Psoas muscle (tissue), 8 donors: ENCODE measurements around the gene INSR. TPM values are rescaled to one million over a fixed set of nuclear protein-coding genes. Genes with fewer than 3 reads are reported as not detected.

Source experiments
- ATAC-seq, 4 donors: fragments of 200-7000 bp; cut with Tn5 transposase; one replicate each; pipeline ENCODE4 v1.9.1; 2020; ENCODE audit warnings: moderate library complexity in 3 of 4, mild to moderate bottlenecking in 2 of 4
- DNase-seq, 2 donors: peaks; one replicate each; pipeline ENCODE4 v3.0.0-alpha.2; 2020
- H3K27ac ChIP-seq: fragments of 200-600 bp; one replicate; pipeline ENCODE4 v1.8.0; 2022
- H3K27me3 ChIP-seq, 3 donors: fragments of 200-600 bp in 1 of 3; one replicate each; pipeline versions ENCODE4 v1.6.1 to v1.8.0; 2013 to 2022; ENCODE audit warnings: low read length in 2 of 3, mild to moderate bottlenecking in 2 of 3, moderate library complexity in 1 of 3; ENCODE audit not compliant: insufficient read depth in 3 of 3
- H3K36me3 ChIP-seq, 2 donors: fragments of 200-600 bp in 1 of 2; one replicate each; pipeline versions ENCODE4 v1.6.1 to v1.8.0; 2013 to 2022; ENCODE audit warnings: low read depth in 1 of 2, mild to moderate bottlenecking in 1 of 2, moderate library complexity in 1 of 2; ENCODE audit not compliant: insufficient read depth in 1 of 2
- H3K4me1 ChIP-seq: fragments of 200-600 bp; one replicate; pipeline ENCODE4 v1.8.0; 2022
- H3K4me3 ChIP-seq: fragments of 200-600 bp; one replicate; pipeline ENCODE4 v1.8.0; 2022; ENCODE audit warnings: mild to moderate bottlenecking
- H3K9me3 ChIP-seq: fragments of 200-600 bp; one replicate; pipeline ENCODE4 v1.8.0; 2022
- WGBS, 3 donors: extraction: QIAGEN DNeasy Blood & Tissue Kit; methylation state at CpG; one replicate each; pipeline versions ENCODE4 v1.1.6 to v1.1.7; 2013; 5-methylcytosine and 5-hydroxymethylcytosine counted together
- intact Hi-C, 2 donors: fragments of 100-400 bp; cut with DNase I; formaldehyde crosslinking; loops; one replicate each; pipeline versions ENCODE4 v1.11.0 to v1.14.2; 2022
- polyA plus RNA-seq, 3 donors: library from polyadenylated mRNA; stranded (reverse); fragments of 200-250 nt; gene quantifications; one replicate each; pipeline ENCODE4 v1.2.3, GENCODE V29; 2013
- total RNA-seq, 4 donors: library from RNA; stranded (reverse); fragmentation: NEBNext Ultra II Directional in 2 of 4; extraction: Animal tissue kit (Norgen Biotek cat#: 25700) in 2 of 4; gene quantifications; one replicate each; pipeline versions ENCODE4 v1.2.1 to v1.2.4, GENCODE V29; 2021 to 2023
- TF ChIP-seq, protein P1 (sequence below): fragments of 200-600 bp; IDR thresholded peaks from one replicate; pipeline ENCODE4 v1.8.0; 2022; ENCODE audit warnings: antibody characterized with exemption
- donor health status: healthy with polysubstance abuse.
- donor health status: DM: no; HTN: no; CAD: no; lungs with moderate emphysema.
- donor health status: Bipolar disorder and iron deficiency.
- donor health status: healthy.
- donor health status: DM: yes; HTN: yes; CAD: no.
- donor health status: DM: no; HTN: no; CAD: no.
- donor health status: DM: no; HTN: no; CAD: no.
- donor health status: DM: yes; HTN: yes; CAD: no.

INSR gene
- total and polyA plus RNA-seq, 7 donors = 3.7 to 95.1 (median 48.5) TPM

DNA sequence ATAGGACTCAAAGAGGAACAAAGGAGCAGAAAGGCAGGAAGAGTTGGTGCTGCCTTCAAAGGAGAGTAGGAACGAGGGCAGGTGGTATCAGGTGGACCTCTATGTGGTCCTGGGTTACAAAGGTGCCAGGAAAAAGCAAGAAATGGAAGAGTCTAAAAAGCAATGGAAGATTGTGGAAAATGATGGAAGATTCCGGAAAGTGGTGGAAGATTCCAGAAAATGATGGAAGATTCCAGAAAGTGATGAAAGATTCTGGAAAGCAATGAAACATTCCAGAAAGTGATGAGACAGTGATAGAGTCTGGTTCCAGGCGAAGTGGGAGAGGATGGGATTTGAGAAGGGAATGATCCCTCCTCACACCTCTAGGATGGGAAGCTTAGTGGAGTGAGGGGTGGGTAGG is 169.4 kb downstream of the INSR start:
- Histone ChIP-seq H3K36me3 (peaks cover 11 to 94% of the 10 kb centered on the region in 2 donors), H3K4me1 (no peaks in the 10 kb centered on the region), H3K4me3 (no peak overlapping the region), H3K27ac (no peak overlapping the region), H3K27me3 (no peaks in the 10 kb centered on the region), H3K9me3 (peaks cover 12% of the 10 kb centered on the region)
- ATAC-seq = no peak
- intact Hi-C loops = no loop called here
- WGBS, 3 donors = 54 to 78% (median 59%) methylated on average over 3 of the region's 3 CpGs
- TF ChIP-seq, protein P1, sequence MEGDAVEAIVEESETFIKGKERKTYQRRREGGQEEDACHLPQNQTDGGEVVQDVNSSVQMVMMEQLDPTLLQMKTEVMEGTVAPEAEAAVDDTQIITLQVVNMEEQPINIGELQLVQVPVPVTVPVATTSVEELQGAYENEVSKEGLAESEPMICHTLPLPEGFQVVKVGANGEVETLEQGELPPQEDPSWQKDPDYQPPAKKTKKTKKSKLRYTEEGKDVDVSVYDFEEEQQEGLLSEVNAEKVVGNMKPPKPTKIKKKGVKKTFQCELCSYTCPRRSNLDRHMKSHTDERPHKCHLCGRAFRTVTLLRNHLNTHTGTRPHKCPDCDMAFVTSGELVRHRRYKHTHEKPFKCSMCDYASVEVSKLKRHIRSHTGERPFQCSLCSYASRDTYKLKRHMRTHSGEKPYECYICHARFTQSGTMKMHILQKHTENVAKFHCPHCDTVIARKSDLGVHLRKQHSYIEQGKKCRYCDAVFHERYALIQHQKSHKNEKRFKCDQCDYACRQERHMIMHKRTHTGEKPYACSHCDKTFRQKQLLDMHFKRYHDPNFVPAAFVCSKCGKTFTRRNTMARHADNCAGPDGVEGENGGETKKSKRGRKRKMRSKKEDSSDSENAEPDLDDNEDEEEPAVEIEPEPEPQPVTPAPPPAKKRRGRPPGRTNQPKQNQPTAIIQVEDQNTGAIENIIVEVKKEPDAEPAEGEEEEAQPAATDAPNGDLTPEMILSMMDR = no peak
- DNase-seq = no peak

DNA sequence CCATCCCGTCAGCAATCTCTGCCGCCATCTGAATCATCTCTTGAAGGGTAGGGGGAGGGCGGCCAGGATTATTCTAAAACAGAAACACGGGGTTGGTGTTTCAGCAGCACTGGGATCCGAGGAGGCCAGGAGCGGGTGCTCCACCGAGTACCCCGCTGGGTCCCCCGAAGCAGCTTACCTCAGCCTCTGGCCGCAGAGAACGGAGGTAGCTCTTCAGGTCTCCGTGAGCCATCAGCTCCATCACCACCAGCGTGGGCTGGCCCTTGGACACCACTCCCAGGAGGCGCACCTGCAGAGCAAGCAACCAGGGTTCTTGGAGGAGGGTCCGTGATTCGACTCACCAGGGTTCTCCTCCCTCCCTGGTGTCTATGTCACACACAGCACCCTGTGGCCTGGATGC is 171.5 kb downstream of the INSR start:
- peaks cover 11 to 94% of the 10 kb centered on the region in 2 donors for H3K36me3 ChIP-seq
- 96 to 97% (median 96%) methylated on average over 16 of the region's 16 CpGs for WGBS, 3 donors
- H3K27me3 ChIP-seq = no peaks in the 10 kb centered on the region
- ATAC-seq (no peak), DNase-seq (no peak)
- H3K27ac ChIP-seq = no peak overlapping the region
- intact Hi-C loops = no loop called here
- TF ChIP-seq, protein P1 = no peak
- H3K9me3 ChIP-seq = peaks cover 12% of the 10 kb centered on the region
- H3K4me3 ChIP-seq = no peak overlapping the region
- H3K4me1 ChIP-seq = no peaks in the 10 kb centered on the region

DNA sequence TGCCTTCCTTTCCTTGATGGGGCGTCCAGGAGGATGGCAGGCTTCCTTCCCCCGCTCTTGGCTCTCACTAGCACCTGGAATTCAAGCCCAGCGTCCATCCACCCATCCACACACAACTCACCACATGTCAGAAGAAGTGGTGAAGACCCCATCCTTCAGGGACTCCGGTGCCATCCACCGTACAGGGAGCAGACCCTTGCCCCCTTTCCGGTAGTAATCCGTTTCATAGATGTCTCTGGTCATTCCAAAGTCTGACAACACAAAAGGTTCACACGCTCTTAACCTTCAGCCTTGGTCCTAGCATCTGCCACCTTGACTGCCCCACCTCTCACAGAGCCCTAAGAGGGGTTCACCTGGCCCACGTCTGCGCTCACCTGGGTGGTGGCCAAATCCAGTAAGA is 173.7 kb downstream of the INSR start:
- intact Hi-C loops = no loop called here
- ATAC-seq = no peak

DNA sequence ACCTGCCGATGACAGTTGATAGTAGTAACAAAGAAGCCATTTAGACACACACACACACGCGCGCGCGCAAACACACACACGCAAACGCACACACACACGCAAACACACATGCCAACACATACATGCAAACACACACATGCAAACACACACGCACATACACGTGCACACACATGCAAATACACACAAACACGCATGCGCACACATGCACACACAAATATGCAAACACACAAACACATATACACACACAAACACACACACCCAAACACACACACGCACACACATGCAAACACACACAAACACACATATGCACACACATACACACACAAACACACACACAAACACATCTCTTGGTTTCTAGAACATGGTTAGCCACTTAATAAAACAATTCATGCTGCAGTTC is 174.6 kb downstream of the INSR start:
- TF ChIP-seq, protein P1 = no peak
- no peaks in the 10 kb centered on the region for H3K27me3 ChIP-seq
- 74 to 86% (median 83%) methylated on average over 14 of the region's 14 CpGs for WGBS, 3 donors
- H3K4me1 ChIP-seq = no peaks in the 10 kb centered on the region
- peaks cover 0 to 91% of the 10 kb centered on the region in 2 donors for H3K36me3 ChIP-seq
- ATAC-seq = no peak
- no peaks in the 10 kb centered on the region for H3K9me3 ChIP-seq
- H3K4me3 ChIP-seq = no peak overlapping the region
- no peak overlapping the region for H3K27ac ChIP-seq
- intact Hi-C loops = no loop called here
- DNase-seq = no peak

More for the DNA sequence above, 173.7 kb downstream of the INSR start:
- peaks cover 1 to 91% of the 10 kb centered on the region in 2 donors for H3K36me3 ChIP-seq
- no peak overlapping the region for H3K27ac ChIP-seq
- H3K9me3 ChIP-seq = no peaks in the 10 kb centered on the region
- no peaks in the 10 kb centered on the region for H3K4me1 ChIP-seq
- 93 to 94% (median 93%) methylated on average over 10 of the region's 10 CpGs for WGBS, 3 donors
- TF ChIP-seq, protein P1 = no peak
- DNase-seq = no peak
- H3K4me3 ChIP-seq = no peak overlapping the region
- H3K27me3 ChIP-seq = no peaks in the 10 kb centered on the region

DNA sequence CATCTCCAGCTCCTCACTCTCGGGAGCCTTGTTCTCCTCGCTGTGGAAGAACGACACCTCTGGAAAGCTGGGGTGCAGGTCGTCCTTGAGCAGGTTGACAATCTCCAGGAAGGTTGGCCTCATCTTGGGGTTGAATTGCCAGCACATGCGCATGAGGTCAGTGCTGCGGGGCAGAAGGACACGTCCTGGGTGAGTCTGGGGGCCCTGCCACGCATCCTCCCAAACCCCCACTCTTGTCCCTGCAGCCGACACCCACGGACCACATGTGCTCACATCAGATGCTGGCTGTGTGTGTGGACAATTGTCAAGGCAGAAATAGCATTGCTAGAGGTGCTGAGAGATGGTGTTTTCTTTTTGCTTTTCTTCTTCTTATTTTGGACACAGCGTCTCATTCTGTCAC is 177.0 kb downstream of the INSR start:
- Histone ChIP-seq H3K36me3 (peaks cover 0 to 80% of the 10 kb centered on the region in 2 donors), H3K27me3 (no peaks in the 10 kb centered on the region), H3K4me1 (no peaks in the 10 kb centered on the region), H3K27ac (no peak overlapping the region), H3K9me3 (no peaks in the 10 kb centered on the region), H3K4me3 (no peak overlapping the region)
- no peak for ATAC-seq
- 88 to 95% (median 91%) methylated on average over 11 of the region's 11 CpGs for WGBS, 3 donors
- intact Hi-C loops = no loop called here
- TF ChIP-seq, protein P1 = no peak
- no peak for DNase-seq
